ENCODE data around the gene GABBR2.

The GABBR2 gene

DNA sequence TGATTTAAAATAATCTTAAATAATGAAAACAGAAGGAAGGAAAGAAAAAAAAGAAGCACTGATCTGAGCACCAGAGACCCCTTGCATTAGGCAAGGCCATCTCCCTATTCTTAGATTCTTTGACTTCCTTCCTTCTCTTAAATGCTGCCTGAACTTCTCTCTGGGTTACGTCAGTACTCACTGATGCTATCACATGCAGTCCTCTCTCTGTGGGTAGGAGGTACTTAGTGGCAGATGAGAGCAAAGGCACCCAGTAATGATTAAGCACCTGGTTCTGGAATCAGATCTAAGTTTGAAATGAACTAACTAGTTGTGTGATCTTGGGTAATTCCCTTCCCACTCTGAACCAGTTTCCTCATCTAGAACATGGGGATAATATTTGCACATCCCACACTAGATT lies 343.0 kb downstream of the GABBR2 start:
- H3K27ac ChIP-seq (ENCODE audit: low read depth, low read length), result no peak overlapping the region
- 87% methylated on average over 1 of the region's 1 CpG for WGBS
- H3K9ac ChIP-seq (ENCODE audit: low read depth, low read length), result no peak overlapping the region
- H3K27me3 ChIP-seq (ENCODE audit: insufficient read depth, low read length), result no peaks in the 10 kb centered on the region
- no peaks in the 10 kb centered on the region for H3K36me3 ChIP-seq (ENCODE audit: insufficient read depth, low read length)
- no peaks in the 10 kb centered on the region for H3K4me1 ChIP-seq (ENCODE audit: insufficient read depth, low read length)
- peaks cover 13% of the 10 kb centered on the region for H3K9me3 ChIP-seq (ENCODE audit: insufficient read depth, low read depth, low read length)
- H3K4me3 ChIP-seq (ENCODE audit: low read length), result no peak overlapping the region

DNA sequence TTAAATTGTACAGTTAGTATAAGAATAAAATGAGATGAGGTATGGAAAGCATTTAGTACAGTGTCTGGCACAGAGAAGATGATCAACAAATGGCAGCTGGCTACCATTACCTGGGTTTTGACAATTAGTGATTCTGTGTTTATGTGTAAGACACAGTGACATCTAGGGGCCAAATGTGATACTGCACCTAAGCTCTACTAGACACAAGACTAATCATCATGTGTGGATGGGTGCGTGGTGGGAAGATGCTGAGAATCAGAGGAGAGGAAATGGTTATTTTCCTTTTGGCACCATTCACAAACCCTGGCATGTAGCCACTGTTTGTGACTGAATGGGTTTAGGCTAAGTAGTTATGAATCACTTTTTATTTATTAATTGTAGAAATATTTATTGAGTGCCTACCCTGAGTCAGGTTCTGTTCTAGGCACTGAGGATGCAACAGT lies 343.5 kb downstream of the GABBR2 start:
- Histone ChIP-seq H3K27ac (ENCODE audit: low read depth, low read length) (no peak overlapping the region), H3K4me1 (ENCODE audit: insufficient read depth, low read length) (no peaks in the 10 kb centered on the region), H3K4me3 (ENCODE audit: low read length) (no peak overlapping the region), H3K27me3 (ENCODE audit: insufficient read depth, low read length) (no peaks in the 10 kb centered on the region), H3K9ac (ENCODE audit: low read depth, low read length) (no peak overlapping the region), H3K36me3 (ENCODE audit: insufficient read depth, low read length) (no peaks in the 10 kb centered on the region), H3K9me3 (ENCODE audit: insufficient read depth, low read depth, low read length) (peaks cover 13% of the 10 kb centered on the region)
- WGBS, result 100% methylated on average over 1 of the region's 1 CpG

GRCh38 chr9:98364086-98364485 lies 344.6 kb downstream of the GABBR2 start:
- 94% methylated on average over 4 of the region's 4 CpGs for WGBS
- H3K27ac ChIP-seq (ENCODE audit: low read depth, low read length), result no peak overlapping the region
- no peaks in the 10 kb centered on the region for H3K27me3 ChIP-seq (ENCODE audit: insufficient read depth, low read length)
- H3K36me3 ChIP-seq (ENCODE audit: insufficient read depth, low read length), result no peaks in the 10 kb centered on the region
- peaks cover 13% of the 10 kb centered on the region for H3K9me3 ChIP-seq (ENCODE audit: insufficient read depth, low read depth, low read length)
- no peaks in the 10 kb centered on the region for H3K4me1 ChIP-seq (ENCODE audit: insufficient read depth, low read length)
- H3K9ac ChIP-seq (ENCODE audit: low read depth, low read length), result no peak overlapping the region
- H3K4me3 ChIP-seq (ENCODE audit: low read length), result no peak overlapping the region

DNA sequence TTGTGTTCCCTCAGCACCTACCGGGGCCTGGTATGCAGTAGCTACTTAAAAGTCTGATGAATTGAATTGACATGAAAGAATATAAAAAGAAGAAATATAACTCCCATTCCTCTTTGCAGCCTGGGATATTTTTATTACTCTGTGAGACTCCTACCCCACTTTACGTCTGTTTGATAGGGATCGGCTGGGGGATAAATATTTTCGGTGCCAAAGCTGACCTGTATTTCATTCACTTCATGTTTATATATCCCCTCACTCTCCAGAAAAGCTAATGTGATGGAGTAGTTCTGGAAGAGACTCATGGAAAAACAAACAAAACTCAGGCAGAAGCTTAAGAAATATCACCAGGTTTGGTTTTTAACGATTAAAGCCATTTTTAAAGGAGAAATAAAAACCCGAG lies 345.1 kb downstream of the GABBR2 start:
- Histone ChIP-seq H3K36me3 (ENCODE audit: insufficient read depth, low read length) (no peaks in the 10 kb centered on the region), H3K4me1 (ENCODE audit: insufficient read depth, low read length) (no peaks in the 10 kb centered on the region), H3K9ac (ENCODE audit: low read depth, low read length) (no peak overlapping the region), H3K9me3 (ENCODE audit: insufficient read depth, low read depth, low read length) (peaks cover 13% of the 10 kb centered on the region), H3K27me3 (ENCODE audit: insufficient read depth, low read length) (no peaks in the 10 kb centered on the region), H3K4me3 (ENCODE audit: low read length) (no peak overlapping the region), H3K27ac (ENCODE audit: low read depth, low read length) (no peak overlapping the region)
- WGBS, result 95% methylated on average over 2 of the region's 6 CpGs

GRCh38 chr9:98362624-98363252 lies 346.0 kb downstream of the GABBR2 start:
- Histone ChIP-seq H3K27ac (ENCODE audit: low read depth, low read length) (no peak overlapping the region), H3K9me3 (ENCODE audit: insufficient read depth, low read depth, low read length) (peaks cover 13% of the 10 kb centered on the region), H3K4me3 (ENCODE audit: low read length) (no peak overlapping the region), H3K27me3 (ENCODE audit: insufficient read depth, low read length) (no peaks in the 10 kb centered on the region), H3K9ac (ENCODE audit: low read depth, low read length) (no peak overlapping the region), H3K4me1 (ENCODE audit: insufficient read depth, low read length) (no peaks in the 10 kb centered on the region), H3K36me3 (ENCODE audit: insufficient read depth, low read length) (no peaks in the 10 kb centered on the region)
- 85% methylated on average over 11 of the region's 11 CpGs for WGBS

GRCh38 chr9:98361645-98362044 lies 347.1 kb downstream of the GABBR2 start:
- Histone ChIP-seq H3K27me3 (ENCODE audit: insufficient read depth, low read length) (no peaks in the 10 kb centered on the region), H3K27ac (ENCODE audit: low read depth, low read length) (no peak overlapping the region), H3K36me3 (ENCODE audit: insufficient read depth, low read length) (no peaks in the 10 kb centered on the region), H3K9ac (ENCODE audit: low read depth, low read length) (no peak overlapping the region), H3K9me3 (ENCODE audit: insufficient read depth, low read depth, low read length) (peaks cover 13% of the 10 kb centered on the region), H3K4me1 (ENCODE audit: insufficient read depth, low read length) (no peaks in the 10 kb centered on the region), H3K4me3 (ENCODE audit: low read length) (no peak overlapping the region)
- 94% methylated on average over 3 of the region's 3 CpGs for WGBS

DNA sequence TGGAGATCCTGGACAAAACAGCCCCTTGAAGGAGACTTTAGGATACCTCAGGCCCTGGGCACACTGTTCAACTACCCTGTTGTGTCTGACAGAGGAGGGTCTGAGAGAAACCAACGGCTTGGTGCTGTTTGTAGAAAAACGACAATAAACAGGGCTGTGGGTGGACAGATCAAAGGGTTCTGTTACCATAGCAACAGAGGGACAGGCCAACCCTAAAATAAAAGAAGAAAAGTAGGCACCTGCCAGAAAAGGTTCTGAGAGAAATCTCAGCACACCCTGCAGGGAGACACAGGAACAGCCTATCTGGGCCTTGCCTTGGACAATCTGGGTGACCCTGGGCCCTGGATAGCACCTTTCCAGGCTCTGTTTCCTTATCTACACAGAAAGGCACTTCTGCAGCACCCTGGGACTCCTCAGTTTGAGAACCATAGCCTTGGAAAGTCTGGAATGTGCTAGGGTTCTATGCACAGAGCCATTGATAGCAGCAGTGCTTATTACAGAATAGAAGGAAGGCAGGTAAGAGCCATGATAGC lies 348.5 kb downstream of the GABBR2 start:
- Histone ChIP-seq H3K4me3 (ENCODE audit: low read length) (no peak overlapping the region), H3K36me3 (ENCODE audit: insufficient read depth, low read length) (no peaks in the 10 kb centered on the region), H3K9me3 (ENCODE audit: insufficient read depth, low read depth, low read length) (peaks cover 5% of the 10 kb centered on the region), H3K4me1 (ENCODE audit: insufficient read depth, low read length) (no peaks in the 10 kb centered on the region), H3K27ac (ENCODE audit: low read depth, low read length) (no peak overlapping the region), H3K27me3 (ENCODE audit: insufficient read depth, low read length) (no peaks in the 10 kb centered on the region), H3K9ac (ENCODE audit: low read depth, low read length) (no peak overlapping the region)
- WGBS, result 87% methylated on average over 2 of the region's 2 CpGs

GRCh38 chr9:98359569-98359968 lies 349.2 kb downstream of the GABBR2 start:
- WGBS, result 93% methylated on average over 8 of the region's 8 CpGs

GRCh38 chr9:98357921-98358535 lies 350.7 kb downstream of the GABBR2 start:
- Histone ChIP-seq H3K27me3 (ENCODE audit: insufficient read depth, low read length) (no peaks in the 10 kb centered on the region), H3K4me3 (ENCODE audit: low read length) (no peak overlapping the region), H3K9me3 (ENCODE audit: insufficient read depth, low read depth, low read length) (no peaks in the 10 kb centered on the region; the same call in 1 of the 2 replicates), H3K27ac (ENCODE audit: low read depth, low read length) (no peak overlapping the region), H3K4me1 (ENCODE audit: insufficient read depth, low read length) (no peaks in the 10 kb centered on the region), H3K9ac (ENCODE audit: low read depth, low read length) (no peak overlapping the region), H3K36me3 (ENCODE audit: insufficient read depth, low read length) (no peaks in the 10 kb centered on the region)
- WGBS, result 93% methylated on average over 6 of the region's 6 CpGs

More at GRCh38 chr9:98359569-98359968, 349.2 kb downstream of the GABBR2 start:
- Histone ChIP-seq H3K27ac (ENCODE audit: low read depth, low read length) (no peak overlapping the region), H3K4me1 (ENCODE audit: insufficient read depth, low read length) (no peaks in the 10 kb centered on the region), H3K4me3 (ENCODE audit: low read length) (no peak overlapping the region), H3K27me3 (ENCODE audit: insufficient read depth, low read length) (no peaks in the 10 kb centered on the region), H3K36me3 (ENCODE audit: insufficient read depth, low read length) (no peaks in the 10 kb centered on the region), H3K9ac (ENCODE audit: low read depth, low read length) (no peak overlapping the region), H3K9me3 (ENCODE audit: insufficient read depth, low read depth, low read length) (no peaks in the 10 kb centered on the region; the same call in 1 of the 2 replicates)

GRCh38 chr9:98356953-98357690 lies 351.6 kb downstream of the GABBR2 start:
- no peaks in the 10 kb centered on the region for H3K4me1 ChIP-seq (ENCODE audit: insufficient read depth, low read length)
- WGBS, result 94% methylated on average over 8 of the region's 8 CpGs
- no peaks in the 10 kb centered on the region; the same call in 1 of the 2 replicates for H3K9me3 ChIP-seq (ENCODE audit: insufficient read depth, low read depth, low read length)
- no peak overlapping the region for H3K4me3 ChIP-seq (ENCODE audit: low read length)
- H3K27ac ChIP-seq (ENCODE audit: low read depth, low read length), result no peak overlapping the region
- H3K9ac ChIP-seq (ENCODE audit: low read depth, low read length), result no peak overlapping the region
- no peaks in the 10 kb centered on the region for H3K27me3 ChIP-seq (ENCODE audit: insufficient read depth, low read length)
- no peaks in the 10 kb centered on the region for H3K36me3 ChIP-seq (ENCODE audit: insufficient read depth, low read length)

- Histone ChIP-seq H3K36me3 (ENCODE audit: insufficient read depth, low read length) (no peaks in the 10 kb centered on the region), H3K4me1 (ENCODE audit: insufficient read depth, low read length) (no peaks in the 10 kb centered on the region), H3K9me3 (ENCODE audit: insufficient read depth, low read depth, low read length) (no peaks in the 10 kb centered on the region; the same call in 1 of the 2 replicates), H3K27ac (ENCODE audit: low read depth, low read length) (no peak overlapping the region), H3K4me3 (ENCODE audit: low read length) (no peak overlapping the region), H3K9ac (ENCODE audit: low read depth, low read length) (no peak overlapping the region), H3K27me3 (ENCODE audit: insufficient read depth, low read length) (no peaks in the 10 kb centered on the region)
- 96% methylated on average over 4 of the region's 4 CpGs for WGBS
These were observed 352.4 kb downstream of the GABBR2 start for GRCh38 chr9:98356326-98356725.

Measured in HUES64 (cell line).